ENCODE measurements around the gene GOLGA2.

GRCh38 chr9:128310461-128310860, 34.7 kb upstream of the GOLGA2 start:
- no peak for TF ChIP-seq CTCF (IDR thresholded peaks at IDR 0.05)
- no peak for TF ChIP-seq POLR2A (IDR thresholded peaks at IDR 0.05)
- TF ChIP-seq POLR2AphosphoS5 (IDR thresholded peaks at IDR 0.05): no peak
